ENCODE measurements around the gene PTCD2. TPM values are rescaled to one million over a fixed set of nuclear protein-coding genes. Genes with fewer than 3 reads are reported as not detected.

PTCD2 gene
- total and polyA plus RNA-seq, 9 of the 15 experiments (the other 6 are each of a cell fraction or from before 2014, with no cell fraction given), result 11.9 to 28.5 (median 18.6) TPM

- ChIA-PET CTCF (ENCODE audit: low intra/inter-chr PET ratio) (no interaction called here), POLR2A (no interaction called here)
- no TSS peak for BruUV-seq (replicated peaks)
- no peaks in the 10 kb centered on the region for H3K79me2 ChIP-seq (ENCODE audit: control insufficient read depth, insufficient read depth, low read length)
- no peaks in the 10 kb centered on the region for H4K20me1 ChIP-seq (replicated peaks; ENCODE audit: control insufficient read depth, insufficient read depth, low read length)
- ATAC-seq (no peak), FAIRE-seq (no peak), DNase-seq (ENCODE audit: extremely low read depth in 1 of 4, low spot score in 3 of 4) (no peak)
- peaks cover 18% of the 10 kb centered on the region; the same call in 2 of the 3 replicates for H3K36me3 ChIP-seq (ENCODE audit: control insufficient read depth, insufficient read depth, low read length)
- H3K27me3 ChIP-seq (ENCODE audit: control insufficient read depth in 2 of 2, insufficient read depth in 2 of 2, low read length in 2 of 2), result no peaks in the 10 kb centered on the region
- in situ Hi-C loops (cut with MboI) (no loop called here), intact Hi-C loops (cut with micrococcal nuclease) (no loop called here)
- H3K4me3 ChIP-seq, result no peak overlapping the region
- H2AFZ ChIP-seq (ENCODE audit: low read depth, low read length), result no peak overlapping the region
- no peaks in the 10 kb centered on the region for H3K4me1 ChIP-seq (replicated peaks in 1 of 2; ENCODE audit: control insufficient read depth in 2 of 2, insufficient read depth in 2 of 2, low read length in 2 of 2)
- no peak for TF ChIP-seq TRIM25 (IDR thresholded peaks at IDR 0.05; ENCODE audit: borderline replicate concordance)
- TF ChIP-seq TRIM24 (IDR thresholded peaks at IDR 0.05), result no peak
- no peak for TF ChIP-seq TAF9B (IDR thresholded peaks at IDR 0.05; ENCODE audit: partially characterized antibody)
- no peak for TF ChIP-seq TAF15 (IDR thresholded peaks at IDR 0.05; ENCODE audit: low read depth, low read length)
- no peak for TF ChIP-seq ZNF583 (CRISPR knock-in tag; IDR thresholded peaks at IDR 0.05)
- no peak overlapping the region for H3K9ac ChIP-seq (ENCODE audit: insufficient read depth in 1 of 2, low read depth in 2 of 2, low read length in 2 of 2)
- H3K4me2 ChIP-seq (ENCODE audit: insufficient read depth, low read length), result no peak overlapping the region
- H3K27ac ChIP-seq (ENCODE audit: extremely low read depth, low read depth, low read length), result no peak overlapping the region
- no peaks in the 10 kb centered on the region for H3K9me1 ChIP-seq (ENCODE audit: control insufficient read depth, insufficient read depth, low read length)
- no peaks in the 10 kb centered on the region for H3K9me3 ChIP-seq (replicated peaks; ENCODE audit: control insufficient read depth, insufficient read depth, low read depth, low read length)
- WGBS (ENCODE audit: insufficient coverage, low coverage, missing lambda C conversion rate), result 92% methylated on average over 1 of the region's 1 CpG
These were observed 32.4 kb downstream of the PTCD2 start for GRCh38 chr5:72352616-72353015.

DNA sequence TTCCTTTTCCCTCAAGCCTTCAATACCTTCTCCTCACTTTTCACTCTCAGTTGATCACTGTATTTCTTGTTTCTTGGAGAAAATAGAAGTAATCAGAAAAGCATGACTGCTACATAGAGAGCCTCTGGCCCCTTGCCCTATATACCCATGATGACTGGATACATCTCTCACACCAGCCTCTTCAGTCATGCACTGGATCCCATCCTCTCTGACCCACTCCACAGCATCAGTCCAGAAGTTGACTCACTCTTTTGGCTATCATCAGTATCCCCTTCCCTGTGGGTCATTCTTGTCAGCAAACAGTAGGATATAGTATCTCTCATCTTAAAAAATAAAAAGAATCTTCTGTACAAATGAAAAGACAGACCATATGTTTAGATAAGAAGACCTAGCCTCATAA lies 32.9 kb downstream of the PTCD2 start:
- H3K27me3 ChIP-seq (ENCODE audit: control insufficient read depth in 2 of 2, insufficient read depth in 2 of 2, low read length in 2 of 2), result no peaks in the 10 kb centered on the region
- no TSS peak for BruUV-seq (replicated peaks)
- CTCF ChIA-PET (ENCODE audit: low intra/inter-chr PET ratio), result no interaction called here
- H3K9me1 ChIP-seq (ENCODE audit: control insufficient read depth, insufficient read depth, low read length), result no peaks in the 10 kb centered on the region
- no peaks in the 10 kb centered on the region for H3K79me2 ChIP-seq (ENCODE audit: control insufficient read depth, insufficient read depth, low read length)
- in situ Hi-C loops (cut with MboI) (no loop called here), intact Hi-C loops (cut with micrococcal nuclease) (no loop called here)
- no peaks in the 10 kb centered on the region for H4K20me1 ChIP-seq (replicated peaks; ENCODE audit: control insufficient read depth, insufficient read depth, low read length)
- FAIRE-seq (no peak), ATAC-seq (no peak), DNase-seq (ENCODE audit: extremely low read depth in 1 of 4, low spot score in 3 of 4) (no peak)
- POLR2A ChIA-PET, result interaction anchor here (0.7 kb wide), 1 partner anchor 76 kb away, joined by 3 read pairs; no protein-coding TSS in a partner anchor
- no peak overlapping the region for H3K27ac ChIP-seq (ENCODE audit: extremely low read depth, low read depth, low read length)
- H3K4me1 ChIP-seq (replicated peaks in 1 of 2; ENCODE audit: control insufficient read depth in 2 of 2, insufficient read depth in 2 of 2, low read length in 2 of 2), result no peaks in the 10 kb centered on the region
- no peak overlapping the region for H3K4me2 ChIP-seq (ENCODE audit: insufficient read depth, low read length)
- H3K4me3 ChIP-seq, result no peak overlapping the region
- H3K9ac ChIP-seq (ENCODE audit: insufficient read depth in 1 of 2, low read depth in 2 of 2, low read length in 2 of 2), result no peak overlapping the region
- peaks cover 19% of the 10 kb centered on the region; the same call in 2 of the 3 replicates for H3K36me3 ChIP-seq (ENCODE audit: control insufficient read depth, insufficient read depth, low read length)
- H2AFZ ChIP-seq (ENCODE audit: low read depth, low read length), result no peak overlapping the region
- no peaks in the 10 kb centered on the region for H3K9me3 ChIP-seq (replicated peaks; ENCODE audit: control insufficient read depth, insufficient read depth, low read depth, low read length)
- no peak for TF ChIP-seq SOX6 (IDR thresholded peaks at IDR 0.05)
- TF ChIP-seq ZNF444 (CRISPR knock-in tag; IDR thresholded peaks at IDR 0.05), result no peak
- no peak for TF ChIP-seq XRCC5 (IDR thresholded peaks at IDR 0.05; ENCODE audit: low read depth, low read length)
- TF ChIP-seq ZFP30 (CRISPR knock-in tag; IDR thresholded peaks at IDR 0.05; ENCODE audit: borderline replicate concordance), result no peak
- no peak for TF ChIP-seq ZBTB49 (CRISPR knock-in tag; IDR thresholded peaks at IDR 0.05; ENCODE audit: borderline replicate concordance)
- TF ChIP-seq USF2 (CRISPR knock-in tag; IDR thresholded peaks at IDR 0.05), result no peak
- no peak for TF ChIP-seq TBL1XR1 (IDR thresholded peaks at IDR 0.05; ENCODE audit: low read length in 2 of 2)
- no peak for TF ChIP-seq SRSF7 (optimal IDR thresholded peaks at IDR 0.05; ENCODE audit: low read depth, low read length)
